ENCODE results near the gene CCDC116. TPM values are rescaled to one million over a fixed set of nuclear protein-coding genes. Genes with fewer than 3 reads are reported as not detected.
"Not testable (repeated sequence)": the region's sequence is repeated elsewhere in the genome, so short reads cannot be mapped to it uniquely, and the experiment has no call there.

Gene CCDC116
- total and polyA plus RNA-seq, 4 donors: 0.37 to 0.74 (median 0.72) TPM

DNA sequence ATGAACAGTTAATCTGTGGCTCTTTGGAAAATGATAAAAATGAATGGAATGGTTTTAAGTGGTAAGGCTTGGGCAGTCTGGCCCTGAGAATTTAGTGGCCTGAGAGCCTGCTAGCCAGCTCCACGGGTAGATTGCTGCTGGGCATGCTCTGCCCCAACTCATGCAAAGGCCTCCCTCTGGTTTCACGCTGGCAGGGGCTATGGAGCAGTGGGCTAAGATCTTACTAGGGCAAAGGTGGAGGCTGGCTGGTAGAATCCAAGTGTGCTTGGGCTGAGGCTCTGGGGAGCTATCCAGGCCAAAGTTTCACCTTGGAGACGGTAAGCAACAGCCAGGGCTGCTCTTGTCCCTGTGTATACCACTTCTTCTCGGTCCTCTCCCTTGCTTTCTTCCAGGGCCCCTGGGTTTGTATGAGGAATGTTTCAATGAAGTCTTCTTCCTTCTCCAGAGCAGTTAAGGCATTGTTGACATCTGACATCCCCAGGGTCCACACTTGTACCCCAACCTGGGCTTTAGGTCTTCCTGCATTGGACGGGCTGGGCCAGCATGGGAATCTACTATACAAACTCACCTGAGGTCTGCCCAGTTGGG, 37.6 kb upstream of the CCDC116 start:
- 85 to 92% methylated on average over 5 of the region's 5 CpGs for WGBS, 2 donors

DNA sequence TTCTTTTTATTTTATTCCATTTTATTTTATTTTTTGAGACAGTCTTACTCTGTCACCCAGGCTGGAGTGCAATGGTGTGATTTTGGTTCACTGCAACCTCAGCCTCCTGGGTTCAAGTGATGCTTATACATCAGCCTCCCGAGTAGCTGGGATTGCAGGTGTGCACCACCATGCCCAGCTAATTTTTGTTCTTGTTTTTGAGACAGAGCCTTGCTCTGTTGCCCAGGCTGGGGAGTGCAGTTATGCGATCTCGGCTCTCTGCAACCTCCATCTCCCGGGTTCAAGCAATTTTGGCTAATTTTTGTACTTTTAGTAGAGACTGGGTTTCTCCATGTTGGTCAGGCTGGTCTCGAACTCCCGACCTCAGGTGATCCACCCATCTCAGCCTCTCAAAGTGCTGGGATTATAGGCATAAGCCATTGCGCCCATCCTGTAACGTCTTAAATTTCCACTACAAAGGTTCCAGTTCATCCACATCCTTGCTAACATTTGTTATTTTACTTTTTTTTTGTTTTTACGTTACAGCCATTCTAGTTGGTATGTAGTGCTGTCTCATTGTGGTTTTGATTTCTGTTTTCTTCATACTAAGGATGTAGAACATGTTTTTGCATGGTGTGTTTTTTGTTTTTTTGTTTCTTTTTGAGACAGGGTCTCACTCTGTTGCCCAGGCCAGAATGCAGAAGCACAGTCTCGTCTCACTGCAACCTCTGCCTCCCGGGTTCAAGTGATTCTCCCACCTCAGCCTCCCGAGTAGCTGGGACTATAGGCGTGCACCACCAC, 36.0 kb upstream of the CCDC116 start:
- not testable (repeated sequence) for H3K4me1 ChIP-seq (ENCODE audit: control insufficient read depth in 5 of 5, insufficient read depth in 5 of 5, low read length in 5 of 5); H3K4me3 ChIP-seq; DNase-seq; ATAC-seq (ENCODE audit: insufficient read depth, low FRiP score); H3K9ac ChIP-seq (ENCODE audit: insufficient read depth in 1 of 2, low read length in 2 of 2); H3K27ac ChIP-seq (ENCODE audit: low read depth in 1 of 2, low read length in 1 of 2); H3K27me3 ChIP-seq (ENCODE audit: control insufficient read depth in 3 of 3, insufficient read depth in 3 of 3, low read length in 2 of 3); H3K9me3 ChIP-seq (ENCODE audit: control insufficient read depth in 4 of 4, insufficient read depth in 3 of 4, low read length in 3 of 4)
- H3K36me3 ChIP-seq (ENCODE audit: control insufficient read depth in 4 of 4, insufficient read depth in 4 of 4, low read length in 4 of 4): peaks cover 0 to 21% (median 9%) of the 10 kb centered on the region in 4 donors
- 86 to 93% methylated on average over 13 of the region's 13 CpGs for WGBS, 2 donors

More for the DNA sequence above, 37.6 kb upstream of the CCDC116 start:
- Histone ChIP-seq H3K9me3 (ENCODE audit: control insufficient read depth in 4 of 4, insufficient read depth in 3 of 4, low read length in 3 of 4) (no peaks in the 10 kb centered on the region), H3K36me3 (ENCODE audit: control insufficient read depth in 4 of 4, insufficient read depth in 4 of 4, low read length in 4 of 4) (peaks cover 0 to 24% (median 9%) of the 10 kb centered on the region in 4 donors), H3K27me3 (ENCODE audit: control insufficient read depth in 3 of 3, insufficient read depth in 3 of 3, low read length in 2 of 3) (no peaks in the 10 kb centered on the region), H3K4me1 (ENCODE audit: control insufficient read depth in 5 of 5, insufficient read depth in 5 of 5, low read length in 5 of 5) (peaks cover 0 to 17% (median 10%) of the 10 kb centered on the region in 5 donors), H3K27ac (ENCODE audit: low read depth in 1 of 2, low read length in 1 of 2) (no peak overlapping the region), H3K9ac (ENCODE audit: insufficient read depth in 1 of 2, low read length in 2 of 2) (no peak overlapping the region), H3K4me3 (no peak overlapping the region)
- ATAC-seq (ENCODE audit: insufficient read depth, low FRiP score) (no peak), DNase-seq (no peak)
- TF ChIP-seq, protein P1, sequence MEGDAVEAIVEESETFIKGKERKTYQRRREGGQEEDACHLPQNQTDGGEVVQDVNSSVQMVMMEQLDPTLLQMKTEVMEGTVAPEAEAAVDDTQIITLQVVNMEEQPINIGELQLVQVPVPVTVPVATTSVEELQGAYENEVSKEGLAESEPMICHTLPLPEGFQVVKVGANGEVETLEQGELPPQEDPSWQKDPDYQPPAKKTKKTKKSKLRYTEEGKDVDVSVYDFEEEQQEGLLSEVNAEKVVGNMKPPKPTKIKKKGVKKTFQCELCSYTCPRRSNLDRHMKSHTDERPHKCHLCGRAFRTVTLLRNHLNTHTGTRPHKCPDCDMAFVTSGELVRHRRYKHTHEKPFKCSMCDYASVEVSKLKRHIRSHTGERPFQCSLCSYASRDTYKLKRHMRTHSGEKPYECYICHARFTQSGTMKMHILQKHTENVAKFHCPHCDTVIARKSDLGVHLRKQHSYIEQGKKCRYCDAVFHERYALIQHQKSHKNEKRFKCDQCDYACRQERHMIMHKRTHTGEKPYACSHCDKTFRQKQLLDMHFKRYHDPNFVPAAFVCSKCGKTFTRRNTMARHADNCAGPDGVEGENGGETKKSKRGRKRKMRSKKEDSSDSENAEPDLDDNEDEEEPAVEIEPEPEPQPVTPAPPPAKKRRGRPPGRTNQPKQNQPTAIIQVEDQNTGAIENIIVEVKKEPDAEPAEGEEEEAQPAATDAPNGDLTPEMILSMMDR (IDR thresholded peaks at IDR 0.05; ENCODE audit: control extremely low read depth, extremely low read depth): no peak

DNA sequence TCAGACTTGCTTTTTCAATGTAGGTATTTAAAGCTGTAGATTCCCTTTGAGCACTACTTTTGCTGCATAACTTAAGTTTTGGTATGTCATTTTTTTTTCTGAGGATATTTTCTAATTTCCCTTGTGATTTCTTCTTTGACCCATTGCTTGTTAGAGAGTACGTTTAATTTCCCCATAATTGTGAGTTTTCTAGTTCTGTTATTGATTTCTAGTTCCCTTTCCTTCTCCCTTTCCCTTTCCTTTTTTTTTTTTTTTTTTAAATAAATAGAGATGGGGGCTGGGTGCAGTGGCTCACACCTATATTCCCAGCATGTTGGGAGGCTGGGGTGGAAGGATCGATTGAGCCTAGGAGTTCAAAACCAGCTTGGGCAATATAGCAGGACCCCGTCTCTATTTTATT, 34.3 kb upstream of the CCDC116 start:
- DNase-seq (no peak), ATAC-seq (ENCODE audit: insufficient read depth, low FRiP score) (no peak)
- H3K27me3 ChIP-seq (ENCODE audit: control insufficient read depth in 3 of 3, insufficient read depth in 3 of 3, low read length in 2 of 3): no peaks in the 10 kb centered on the region
- H3K4me1 ChIP-seq (ENCODE audit: control insufficient read depth in 5 of 5, insufficient read depth in 5 of 5, low read length in 5 of 5): no peaks in the 10 kb centered on the region
- 73 to 80% methylated on average over 3 of the region's 3 CpGs for WGBS, 2 donors
- no peak overlapping the region for H3K4me3 ChIP-seq
- no peak overlapping the region for H3K9ac ChIP-seq (ENCODE audit: insufficient read depth in 1 of 2, low read length in 2 of 2)
- no peak overlapping the region for H3K27ac ChIP-seq (ENCODE audit: low read depth in 1 of 2, low read length in 1 of 2)
- H3K9me3 ChIP-seq (ENCODE audit: control insufficient read depth in 4 of 4, insufficient read depth in 3 of 4, low read length in 3 of 4): no peaks in the 10 kb centered on the region
- TF ChIP-seq, protein P1 (IDR thresholded peaks at IDR 0.05; ENCODE audit: control extremely low read depth, extremely low read depth): no peak
- peaks cover 0 to 18% (median 5%) of the 10 kb centered on the region in 4 donors for H3K36me3 ChIP-seq (ENCODE audit: control insufficient read depth in 4 of 4, insufficient read depth in 4 of 4, low read length in 4 of 4)

DNA sequence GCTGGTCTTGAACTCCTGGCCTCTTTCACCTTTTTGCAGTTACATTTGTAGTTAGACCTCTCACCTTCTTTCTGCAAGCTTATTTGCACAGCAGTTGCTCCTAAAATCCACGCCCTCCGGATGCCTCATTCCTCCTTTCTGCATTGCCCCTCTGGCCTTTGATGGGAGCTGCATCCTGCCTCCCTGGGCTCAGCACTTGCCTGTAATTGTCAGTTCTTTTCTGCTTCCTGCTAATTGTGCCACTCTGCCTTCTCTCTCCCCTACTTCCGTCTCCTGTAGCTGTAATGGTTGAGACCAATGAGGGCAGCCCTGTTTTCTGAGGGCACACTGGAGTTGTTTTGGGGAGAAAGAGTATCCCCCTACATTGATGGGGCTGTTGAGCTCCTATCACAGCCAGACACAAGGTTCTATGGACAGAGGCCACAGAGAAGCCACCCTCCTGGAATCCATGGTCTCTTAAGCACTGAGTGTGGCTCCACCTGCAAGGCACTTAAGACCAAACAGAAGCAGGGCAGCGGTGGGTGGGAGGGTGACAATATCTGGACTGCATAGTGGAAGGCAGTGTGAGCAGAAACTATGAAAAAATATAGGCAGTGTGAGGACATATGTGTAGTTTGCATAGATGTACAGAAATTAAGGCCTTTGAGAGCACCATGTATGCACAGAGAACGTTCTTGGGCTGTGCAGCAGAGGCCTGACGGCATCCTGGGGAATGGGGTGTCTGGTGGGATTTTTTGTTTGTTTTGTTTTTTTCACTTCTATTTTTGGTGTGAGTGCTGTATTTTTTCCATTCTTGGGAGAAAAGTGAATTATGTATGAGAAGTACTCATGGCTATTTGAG, 33.3 kb upstream of the CCDC116 start:
- DNase-seq: no peak
- H3K4me1 ChIP-seq (ENCODE audit: control insufficient read depth in 5 of 5, insufficient read depth in 5 of 5, low read length in 5 of 5): no peaks in the 10 kb centered on the region
- peaks cover 0 to 8% (median 0%) of the 10 kb centered on the region in 4 donors for H3K36me3 ChIP-seq (ENCODE audit: control insufficient read depth in 4 of 4, insufficient read depth in 4 of 4, low read length in 4 of 4)
- ATAC-seq (ENCODE audit: insufficient read depth, low FRiP score): no peak
- no peak overlapping the region for H3K27ac ChIP-seq (ENCODE audit: low read depth in 1 of 2, low read length in 1 of 2)
- H3K9me3 ChIP-seq (ENCODE audit: control insufficient read depth in 4 of 4, insufficient read depth in 3 of 4, low read length in 3 of 4): no peaks in the 10 kb centered on the region
- WGBS, 2 donors: 87 to 88% methylated on average over 6 of the region's 6 CpGs
- H3K9ac ChIP-seq (ENCODE audit: insufficient read depth in 1 of 2, low read length in 2 of 2): no peak overlapping the region
- TF ChIP-seq, protein P1 (IDR thresholded peaks at IDR 0.05; ENCODE audit: control extremely low read depth, extremely low read depth): no peak
- H3K27me3 ChIP-seq (ENCODE audit: control insufficient read depth in 3 of 3, insufficient read depth in 3 of 3, low read length in 2 of 3): no peaks in the 10 kb centered on the region
- H3K4me3 ChIP-seq: no peak overlapping the region
